Right renal cortex interstitium (tissue), 3 donors: ENCODE results near the gene ARL4D. TPM values are rescaled to one million over a fixed set of nuclear protein-coding genes. Genes with fewer than 3 reads are reported as not detected.

Experiments used
- DNase-seq, 3 donors: peaks; one replicate each; pipeline ENCODE4 v3.0.0-alpha.2; 2013; ENCODE audit warnings: low read depth in 3 of 3, low spot score in 2 of 3
- polyA plus RNA-seq, 3 donors: library from polyadenylated mRNA; unstranded; fragments of 120-200 nt; gene quantifications; one replicate each; pipeline ENCODE4 v1.2.1, GENCODE V29; 2013; ENCODE audit not compliant: insufficient read length in 3 of 3

ARL4D gene
- polyA plus RNA-seq, 3 donors: 8.2 to 8.6 (median 8.5) TPM

- DNase-seq: peak in 1 of 3 donors; percentile 65
These were observed 50.9 kb downstream of the ARL4D start for GRCh38 chr17:43449470-43450248.

Other genes starting within 250 kb of the ARL4D start
- gene NBR1, start 227.8 kb upstream of the ARL4D start, polyA plus RNA-seq: 100 to 1,000 TPM; 121 to 135 (median 125) TPM
- 10 to 100 TPM; 13.0 to 18.4 (median 15.2) TPM for gene TMEM106A, start 187.1 kb upstream of the ARL4D start, polyA plus RNA-seq
- 1 to 10 TPM; 5.7 to 7.2 (median 6.2) TPM for gene CCDC200, start 170.4 kb upstream of the ARL4D start, polyA plus RNA-seq
- 1 to 10 TPM in 1 of 3 donors, not detected in 2; 1.1 TPM for gene RNU2-1, start 165.0 kb upstream of the ARL4D start, polyA plus RNA-seq
- 10 to 100 TPM; 42.3 to 44.7 (median 42.7) TPM for gene DHX8, start 85.0 kb downstream of the ARL4D start, polyA plus RNA-seq
- 10 to 100 TPM; 30.7 to 32.2 (median 31.8) TPM for gene ETV4, start 147.3 kb downstream of the ARL4D start, polyA plus RNA-seq